Measurements from ENCODE around the gene LBHD2. TPM values are rescaled to one million over a fixed set of nuclear protein-coding genes. Genes with fewer than 3 reads are reported as not detected.

LBHD2 gene
- total and polyA plus RNA-seq, 10 of the 15 experiments (the other 5 are each of a cell fraction or from before 2014, with no cell fraction given) = not detected

- TF ChIP-seq ZBTB11 (CRISPR knock-in tag; IDR thresholded peaks at IDR 0.05) (no peak), NRF1 (conservative IDR thresholded peaks at IDR 0.05; ENCODE audit: low read depth, low read length) (no peak), CBX5 (IDR thresholded peaks at IDR 0.05; ENCODE audit: low read depth) (no peak), ATF3 (IDR thresholded peaks at IDR 0.05; ENCODE audit: borderline replicate concordance, extremely low read depth, low read depth, low read length) (no peak), BCL11A (IDR thresholded peaks at IDR 0.05; ENCODE audit: low read depth, low read length) (no peak), CREB1 (IDR thresholded peaks at IDR 0.05; ENCODE audit: low read depth) (no peak), SREBF1 (IDR thresholded peaks at IDR 0.05; ENCODE audit: low read length) (no peak), POLR2A (IDR thresholded peaks at IDR 0.05; ENCODE audit: low read depth, low read length) (no peak), NKRF (conservative IDR thresholded peaks at IDR 0.05) (no peak), ZNF274 (IDR thresholded peaks at IDR 0.05; ENCODE audit: insufficient read depth, insufficient read length) (no peak), POLR2AphosphoS5 (IDR thresholded peaks at IDR 0.05; ENCODE audit: low read length) (peak; percentile 57; the same call in 1 of the 2 replicates), HCFC1 (IDR thresholded peaks at IDR 0.05; ENCODE audit: low read length) (0 out of 2 replicates have a peak, but pooled peaks have one; percentile 27), FOXM1 (IDR thresholded peaks at IDR 0.05; ENCODE audit: low read depth, low read length) (no peak), KLF5 (IDR thresholded peaks at IDR 0.05; ENCODE audit: partially characterized antibody) (no peak), SIN3A (IDR thresholded peaks at IDR 0.05; ENCODE audit: low read depth, low read length) (no peak), BRCA1 (IDR thresholded peaks at IDR 0.05; ENCODE audit: low read depth, low read length) (no peak), IRF5 (IDR thresholded peaks at IDR 0.05; ENCODE audit: borderline replicate concordance) (no peak), E4F1 (IDR thresholded peaks at IDR 0.05; ENCODE audit: borderline replicate concordance, partially characterized antibody) (no peak), ZNF384 (IDR thresholded peaks at IDR 0.05; ENCODE audit: borderline replicate concordance, low read depth, low read length) (peak; percentile 70; the same call in 1 of the 2 replicates), STAT1 (conservative IDR thresholded peaks at IDR 0.05) (no peak), RFX5 (IDR thresholded peaks at IDR 0.05; ENCODE audit: low read depth, low read length) (no peak)
Measured at GRCh38 chr14:103078420-103078749, 5.6 kb upstream of the LBHD2 start (continued).
